Activated T-cell treated with anti-CD3 and anti-CD28 coated beads, Interleukin-2, amount 50 U/mL, for 4 hours (primary cell): ENCODE measurements around the gene MYMK. TPM values are rescaled to one million over a fixed set of nuclear protein-coding genes. Genes with fewer than 3 reads are reported as not detected.

ENCODE experiments used
- ATAC-seq, 2 donors: fragments of 200-7000 bp; cut with Tn5 transposase; one replicate each; pipeline ENCODE4 v1.10.0; 2021
- DNase-seq: peaks from one replicate; pipeline ENCODE4 v3.0.0-alpha.2; 2020
- H3K27me3 Mint-ChIP-seq: one replicate; pipeline ENCODE4 v1.8.0; 2021; ENCODE audit warnings: low read depth, mixed read lengths
- H3K36me3 Mint-ChIP-seq: one replicate; pipeline ENCODE4 v1.8.0; 2022; ENCODE audit warnings: mixed read lengths; ENCODE audit not compliant: insufficient read depth
- H3K4me1 Mint-ChIP-seq: one replicate; pipeline ENCODE4 v1.8.0; 2021; ENCODE audit warnings: low read depth, mixed read lengths
- H3K4me3 Mint-ChIP-seq: one replicate; pipeline ENCODE4 v1.8.0; 2021; ENCODE audit warnings: mild to moderate bottlenecking, moderate library complexity, mixed read lengths
- H3K9me3 Mint-ChIP-seq: one replicate; pipeline ENCODE4 v1.8.0; 2021; ENCODE audit warnings: mixed read lengths
- total RNA-seq, 3 donors: library from RNA; stranded (reverse); gene quantifications; one replicate each; pipeline ENCODE4 v1.2.1, GENCODE V29; 2021

The MYMK gene
- total RNA-seq, 3 donors from 2014 or later: not detected

DNA sequence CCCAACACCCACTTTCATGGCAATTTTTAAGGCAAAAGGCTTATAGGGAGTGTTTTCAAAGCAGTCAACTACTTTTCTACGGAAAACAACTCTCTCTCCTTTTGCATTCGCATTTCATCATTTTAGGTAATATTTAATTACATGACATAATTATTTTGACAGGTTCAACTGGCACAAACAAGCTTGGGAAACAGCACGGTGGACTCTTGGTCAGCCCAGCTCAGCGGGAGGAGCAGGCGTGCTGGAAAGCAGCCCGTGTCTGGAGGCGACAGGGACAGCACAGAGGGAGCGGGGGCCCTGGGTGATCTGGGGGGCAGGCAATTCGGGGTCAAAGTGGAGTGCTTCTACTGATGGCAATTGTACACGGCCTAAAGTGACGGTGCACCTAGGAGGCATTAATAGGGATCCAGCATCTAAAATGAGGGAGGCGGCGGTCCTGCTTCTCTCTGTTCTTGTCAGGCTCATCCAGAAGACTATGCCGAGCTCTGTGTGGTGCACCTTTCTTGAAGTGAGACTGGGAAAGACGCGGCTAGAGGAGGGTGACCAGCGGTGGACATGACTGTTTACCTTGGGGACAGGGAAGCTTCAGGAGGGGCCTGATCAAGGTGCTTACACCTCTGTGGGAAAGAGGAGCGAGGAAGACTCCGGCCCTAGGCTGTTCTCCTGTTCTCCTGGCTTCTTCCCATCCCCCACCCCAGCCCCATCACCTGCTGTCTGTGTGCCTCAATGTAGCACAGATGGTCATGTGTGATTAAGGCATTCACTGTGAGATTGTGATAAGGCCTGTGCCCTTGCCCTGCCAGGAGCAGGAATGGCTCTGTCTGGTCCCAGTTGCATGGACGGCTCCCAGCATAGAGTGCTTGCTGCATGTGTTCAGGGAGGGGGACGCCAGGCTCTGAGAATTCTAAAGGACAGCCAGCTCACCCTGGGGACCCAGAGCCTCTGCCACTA lies 3.4 kb downstream of the MYMK start:
- Mint-ChIP-seq H3K36me3 (no peaks in the 10 kb centered on the region), H3K4me3 (no peak overlapping the region), H3K4me1 (peaks cover 1% of the 10 kb centered on the region), H3K27me3 (peaks cover 2% of the 10 kb centered on the region), H3K9me3 (no peaks in the 10 kb centered on the region)
- no peak for DNase-seq
- no peak for ATAC-seq

DNA sequence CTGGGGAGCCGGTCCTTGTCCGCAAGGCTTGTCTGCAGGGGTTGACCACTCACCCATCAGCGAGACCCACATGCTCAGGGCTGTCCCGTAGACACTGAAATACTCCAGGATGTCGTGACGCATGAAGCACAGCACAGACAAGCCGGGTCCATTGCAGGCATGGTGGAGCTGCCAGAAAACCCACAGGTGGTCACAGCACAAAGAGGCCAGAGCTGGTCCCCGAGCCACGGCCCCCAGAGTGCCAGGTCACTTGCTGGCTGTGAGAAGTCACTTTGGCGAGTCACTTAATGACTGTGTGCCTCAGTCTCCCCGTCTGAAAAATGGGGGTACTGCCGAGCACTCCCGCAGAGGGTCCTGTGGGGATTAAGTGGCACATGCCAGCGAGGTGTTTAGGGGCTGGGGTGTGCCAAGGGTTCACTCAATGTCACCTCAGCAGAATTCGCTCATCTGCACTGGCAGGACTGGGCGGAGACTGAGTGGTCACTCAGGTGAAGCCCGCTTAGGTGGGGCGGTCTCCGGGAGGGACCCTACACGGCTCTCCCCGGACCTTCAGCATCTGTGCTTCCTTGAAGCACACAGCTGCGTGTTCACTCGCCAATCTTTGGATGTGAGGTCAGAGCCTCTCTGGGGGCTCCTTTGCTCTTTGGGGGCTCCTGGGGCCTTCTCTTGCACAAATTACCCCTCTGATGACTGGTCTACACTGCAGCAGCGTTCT lies 4.5 kb downstream of the MYMK start:
- no peaks in the 10 kb centered on the region for H3K9me3 Mint-ChIP-seq
- no peaks in the 10 kb centered on the region for H3K4me1 Mint-ChIP-seq

DNA sequence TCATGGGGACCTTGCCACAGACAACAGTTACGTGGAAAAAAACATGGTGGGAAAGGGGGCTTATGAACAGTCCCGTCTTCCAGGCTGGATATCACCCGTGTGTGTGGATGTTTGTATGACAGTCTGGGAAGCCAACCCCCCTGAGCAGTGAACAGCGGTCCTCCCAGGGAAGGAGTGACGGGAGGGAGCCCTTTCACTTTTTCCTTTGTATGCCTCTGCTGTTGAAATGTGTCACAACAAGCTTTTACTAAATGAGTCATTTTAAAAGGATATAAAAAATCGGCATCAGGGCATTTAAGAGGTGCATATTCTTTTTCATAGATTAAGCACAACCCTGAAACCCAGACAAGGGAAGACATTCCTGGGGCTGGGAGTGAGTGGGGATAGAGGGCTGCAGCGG lies 5.1 kb downstream of the MYMK start:
- no peak for ATAC-seq

More for the DNA sequence above, 4.5 kb downstream of the MYMK start:
- Mint-ChIP-seq H3K27me3 (peaks cover 5% of the 10 kb centered on the region), H3K36me3 (no peaks in the 10 kb centered on the region), H3K4me3 (no peak overlapping the region)
- ATAC-seq: no peak
- DNase-seq: no peak

DNA sequence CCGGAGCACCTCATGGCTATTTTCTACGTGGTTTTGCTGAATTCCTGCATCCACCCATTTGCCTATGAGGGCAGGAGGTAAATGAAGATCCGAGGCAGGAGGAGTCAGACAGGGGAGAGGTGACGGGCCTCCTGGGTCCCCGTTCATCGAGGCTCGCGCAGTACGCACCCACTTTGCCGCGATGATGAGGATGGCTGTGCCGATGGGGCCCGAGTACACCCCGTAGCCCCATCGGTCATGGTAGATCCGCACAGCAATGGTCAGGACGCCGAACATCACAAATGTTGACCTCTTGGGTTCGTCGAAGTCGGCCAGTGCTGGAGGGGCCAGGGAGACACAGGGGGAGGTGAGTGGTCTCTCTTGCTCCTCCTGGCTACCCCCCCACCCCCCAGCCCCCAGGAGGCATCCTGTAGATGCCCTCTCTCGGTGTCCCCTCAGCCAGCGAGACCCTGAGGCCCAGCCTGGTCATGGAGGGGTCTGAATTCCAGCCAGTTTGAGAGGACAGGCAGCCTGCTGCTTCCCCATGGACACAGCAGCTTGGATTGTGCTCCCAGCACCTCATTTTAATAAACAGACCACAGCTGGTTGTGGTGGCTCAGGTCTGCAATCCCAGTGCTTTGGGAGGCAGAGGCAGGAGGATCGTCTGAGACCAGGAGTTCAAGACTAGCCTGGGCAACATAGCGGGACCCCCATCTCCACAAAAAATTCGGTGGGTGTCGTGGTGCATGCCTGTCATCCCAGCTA lies 5.9 kb downstream of the MYMK start:
- no peak overlapping the region for H3K4me3 Mint-ChIP-seq
- no peaks in the 10 kb centered on the region for H3K4me1 Mint-ChIP-seq
- DNase-seq (no peak), ATAC-seq (no peak)
- peaks cover 5% of the 10 kb centered on the region for H3K27me3 Mint-ChIP-seq
- no peaks in the 10 kb centered on the region for H3K36me3 Mint-ChIP-seq
- H3K9me3 Mint-ChIP-seq: no peaks in the 10 kb centered on the region

More for the DNA sequence above, 5.1 kb downstream of the MYMK start:
- Mint-ChIP-seq H3K9me3 (no peaks in the 10 kb centered on the region), H3K27me3 (peaks cover 5% of the 10 kb centered on the region), H3K36me3 (no peaks in the 10 kb centered on the region), H3K4me1 (no peaks in the 10 kb centered on the region), H3K4me3 (no peak overlapping the region)
- no peak for DNase-seq

DNA sequence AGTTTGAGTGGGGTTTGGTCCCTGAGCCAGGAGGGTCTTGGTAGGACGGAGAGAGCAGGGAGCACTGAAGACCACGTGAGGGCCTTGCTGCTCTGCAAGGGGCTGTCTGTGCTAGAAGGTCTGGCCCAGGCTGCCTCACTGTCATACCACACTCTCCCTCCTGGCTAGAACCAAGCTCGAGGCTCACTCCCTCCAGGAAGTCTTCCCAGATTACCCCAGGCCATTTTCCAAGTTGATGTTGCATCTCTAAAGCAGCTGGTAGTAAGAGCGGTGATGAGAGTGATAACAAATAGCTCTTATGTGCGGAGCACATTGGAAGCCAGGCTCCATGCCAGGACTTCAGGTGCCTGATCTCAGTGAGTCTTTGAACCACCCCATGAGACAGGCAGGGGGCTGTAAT lies 6.6 kb downstream of the MYMK start:
- no peaks in the 10 kb centered on the region for H3K9me3 Mint-ChIP-seq

DNA sequence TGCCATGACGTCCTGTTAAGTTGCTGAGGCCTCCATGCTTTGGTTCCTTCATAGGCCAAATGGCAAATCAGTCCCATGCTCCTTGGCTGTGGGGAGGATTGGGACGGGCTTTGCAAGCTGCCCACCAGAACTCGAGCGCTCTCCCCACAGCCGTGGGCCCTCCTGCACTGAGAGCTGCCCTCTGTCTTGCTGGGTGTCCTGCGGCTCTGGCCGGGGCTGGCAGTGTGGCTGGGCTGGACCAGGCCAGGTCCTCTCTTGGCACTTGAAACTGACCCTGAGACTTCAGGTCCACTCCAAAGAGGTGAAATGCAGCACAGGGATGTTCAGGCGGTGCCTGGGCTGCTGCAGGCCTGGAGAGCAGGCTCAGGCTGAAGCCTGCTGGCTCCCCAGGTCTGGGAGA lies 7.0 kb downstream of the MYMK start:
- no peak for ATAC-seq
- H3K4me3 Mint-ChIP-seq: no peak overlapping the region
- H3K36me3 Mint-ChIP-seq: no peaks in the 10 kb centered on the region
- DNase-seq: no peak
- H3K9me3 Mint-ChIP-seq: no peaks in the 10 kb centered on the region
- H3K4me1 Mint-ChIP-seq: no peaks in the 10 kb centered on the region
- H3K27me3 Mint-ChIP-seq: peaks cover 5% of the 10 kb centered on the region

More for the DNA sequence above, 6.6 kb downstream of the MYMK start:
- DNase-seq (no peak), ATAC-seq (no peak)
- Mint-ChIP-seq H3K27me3 (peaks cover 5% of the 10 kb centered on the region), H3K36me3 (no peaks in the 10 kb centered on the region), H3K4me3 (no peak overlapping the region), H3K4me1 (no peaks in the 10 kb centered on the region)

DNA sequence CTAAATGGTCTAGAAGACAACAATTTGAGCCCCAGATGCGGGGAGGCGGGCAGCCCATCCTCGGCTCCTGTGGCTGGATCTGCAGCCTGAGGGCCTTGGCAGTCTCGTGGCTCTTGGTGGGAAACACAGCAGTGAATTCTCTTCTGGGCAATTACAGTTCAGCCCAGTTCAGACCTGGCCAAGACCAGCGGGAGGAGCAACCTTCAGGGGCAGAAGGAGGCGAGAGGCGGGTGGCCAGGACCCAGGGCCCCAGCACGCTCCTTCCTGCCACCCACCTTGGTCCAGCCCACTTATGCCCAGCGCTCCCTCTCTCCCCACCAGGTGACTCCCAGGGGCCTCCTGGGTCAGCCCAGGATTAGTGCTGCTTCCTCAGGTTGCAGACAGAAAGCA lies 7.8 kb downstream of the MYMK start:
- H3K4me1 Mint-ChIP-seq: no peaks in the 10 kb centered on the region
- no peak for DNase-seq
- ATAC-seq: no peak
- peaks cover 5% of the 10 kb centered on the region for H3K27me3 Mint-ChIP-seq
- H3K9me3 Mint-ChIP-seq: no peaks in the 10 kb centered on the region
- no peaks in the 10 kb centered on the region for H3K36me3 Mint-ChIP-seq
- no peak overlapping the region for H3K4me3 Mint-ChIP-seq

DNA sequence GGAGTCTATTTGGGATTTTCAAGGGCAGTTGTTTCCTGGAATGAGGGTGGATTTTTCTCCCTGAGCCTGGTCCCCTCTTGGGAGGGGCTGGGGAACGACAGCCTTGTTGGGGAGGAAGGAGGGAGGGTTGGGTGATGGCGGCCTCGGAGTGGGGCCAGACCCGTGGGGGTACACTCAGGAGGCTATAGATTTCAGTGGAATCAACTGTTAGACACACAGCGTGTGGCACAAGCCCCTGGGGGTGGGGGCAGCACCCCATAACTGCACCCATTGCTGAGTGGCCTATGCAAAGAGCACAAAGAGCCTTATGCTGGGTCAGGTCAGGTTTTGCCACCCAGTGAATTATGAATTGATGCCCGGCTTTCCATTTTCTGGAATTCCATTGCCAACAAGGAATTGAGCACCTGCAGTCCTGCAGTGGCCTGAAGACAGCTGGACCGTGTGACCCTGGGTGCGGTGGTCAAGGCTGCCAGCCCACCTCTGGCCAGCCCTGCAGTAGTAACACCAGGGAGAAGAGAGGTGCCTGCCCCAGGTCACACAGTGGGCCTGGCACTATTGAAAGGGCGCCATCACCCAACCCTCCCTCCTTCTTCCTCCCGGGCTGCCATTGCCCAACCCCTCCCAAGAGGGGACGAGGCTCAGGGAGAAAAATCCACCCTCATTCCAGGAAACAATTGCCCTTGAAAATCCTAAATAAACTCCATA lies 8.4 kb downstream of the MYMK start:
- Mint-ChIP-seq H3K36me3 (no peaks in the 10 kb centered on the region), H3K4me1 (no peaks in the 10 kb centered on the region), H3K27me3 (peaks cover 5% of the 10 kb centered on the region), H3K4me3 (no peak overlapping the region), H3K9me3 (no peaks in the 10 kb centered on the region)
- DNase-seq (no peak), ATAC-seq (no peak)

DNA sequence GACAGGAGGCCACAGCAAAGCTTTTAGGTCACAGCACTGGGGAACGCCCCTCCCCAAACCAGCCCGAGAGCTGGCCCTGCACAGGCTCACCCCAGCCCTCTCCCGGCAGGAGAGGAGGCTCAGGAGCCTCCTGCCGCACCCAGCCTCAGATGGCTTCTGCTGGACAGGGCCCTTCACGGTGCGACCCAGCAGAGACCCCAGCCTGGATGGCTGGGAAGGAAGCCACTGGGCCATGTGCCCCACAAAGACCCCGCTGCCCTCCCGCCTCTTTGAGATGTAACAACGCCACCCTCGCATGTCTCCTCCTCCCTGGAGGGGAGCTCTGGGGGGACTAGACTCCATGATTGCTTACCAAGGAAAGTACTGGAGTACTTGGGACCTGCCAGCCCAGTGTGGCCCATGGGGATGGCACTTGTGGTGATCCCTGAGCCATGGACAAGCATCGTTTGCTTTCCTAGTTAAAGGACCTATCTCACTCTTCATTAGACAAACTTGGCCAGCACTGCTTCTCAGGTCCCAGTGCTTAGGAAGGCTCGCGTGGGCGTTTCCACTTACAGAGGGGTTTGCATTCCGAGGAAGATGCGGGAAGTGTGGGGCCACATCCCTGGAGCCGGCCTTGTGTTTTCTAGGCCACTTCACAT lies 9.0 kb downstream of the MYMK start:
- H3K36me3 Mint-ChIP-seq: no peaks in the 10 kb centered on the region
- H3K9me3 Mint-ChIP-seq: no peaks in the 10 kb centered on the region
- peaks cover 5% of the 10 kb centered on the region for H3K27me3 Mint-ChIP-seq
- H3K4me3 Mint-ChIP-seq: no peak overlapping the region
- no peaks in the 10 kb centered on the region for H3K4me1 Mint-ChIP-seq
- no peak for ATAC-seq
- no peak for DNase-seq

DNA sequence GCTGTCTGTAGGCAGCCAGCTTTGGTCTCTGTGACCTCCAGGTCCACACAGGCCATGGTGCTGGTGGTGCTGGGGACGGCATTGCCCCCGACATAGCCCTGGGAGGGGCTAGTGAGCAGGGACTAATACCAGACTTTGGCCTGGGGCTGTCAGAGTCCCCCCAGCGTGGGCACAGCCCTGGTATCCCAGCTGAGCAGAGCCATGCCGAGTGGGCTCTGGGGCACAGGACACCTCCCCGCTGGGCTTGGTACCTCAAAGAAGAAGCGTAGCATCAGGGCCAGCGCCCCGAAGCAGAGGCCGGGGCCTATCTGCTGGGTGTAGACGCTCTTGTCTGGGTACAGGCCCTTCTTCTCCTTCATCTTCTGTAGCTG lies 9.5 kb downstream of the MYMK start:
- Mint-ChIP-seq H3K36me3 (no peaks in the 10 kb centered on the region), H3K9me3 (no peaks in the 10 kb centered on the region), H3K27me3 (peaks cover 5% of the 10 kb centered on the region), H3K4me1 (no peaks in the 10 kb centered on the region), H3K4me3 (no peak overlapping the region)
- no peak for DNase-seq
- ATAC-seq: no peak

DNA sequence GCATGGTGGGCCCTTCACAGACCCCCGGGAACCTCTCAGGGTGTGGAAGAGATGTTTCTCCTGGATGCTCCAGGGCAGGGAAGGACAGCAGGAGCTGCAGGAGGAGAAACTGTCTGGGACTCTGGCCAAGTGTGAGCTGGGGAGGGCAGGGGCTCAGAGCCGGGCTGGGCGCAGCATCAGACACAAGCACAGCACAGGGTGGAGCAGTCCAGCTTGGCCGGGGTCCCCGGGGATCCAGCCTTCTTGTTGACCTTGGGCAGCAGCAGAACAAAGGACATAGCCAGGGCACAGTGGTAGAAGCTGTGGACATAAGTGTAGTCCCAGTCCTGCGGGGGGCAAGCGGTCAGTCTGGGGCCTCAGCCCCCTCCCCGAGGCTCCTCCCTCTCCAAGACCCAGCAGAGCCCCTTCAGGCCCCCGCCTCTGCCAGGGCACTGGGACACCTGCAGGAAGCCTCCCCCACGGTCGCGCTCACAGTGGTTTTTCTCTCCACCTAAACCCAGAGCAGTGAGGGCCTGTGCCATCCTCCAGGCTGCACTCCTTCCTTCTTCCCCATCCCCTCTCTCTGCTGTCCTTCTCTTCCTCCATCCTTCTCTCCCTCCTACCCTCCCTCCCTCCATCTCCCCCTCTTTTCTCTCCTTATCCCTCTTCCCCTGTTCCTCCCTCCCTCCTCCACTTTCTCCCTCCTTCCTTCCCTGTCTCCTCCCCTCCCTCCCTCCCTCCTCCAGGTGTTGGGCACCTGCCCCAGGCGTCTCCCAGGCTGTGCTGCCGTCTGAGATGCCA lies 10.1 kb downstream of the MYMK start:
- peaks cover 3% of the 10 kb centered on the region for H3K4me1 Mint-ChIP-seq
- ATAC-seq: no peak
- H3K4me3 Mint-ChIP-seq: no peak overlapping the region
- no peak for DNase-seq
- peaks cover 5% of the 10 kb centered on the region for H3K27me3 Mint-ChIP-seq
- no peaks in the 10 kb centered on the region for H3K36me3 Mint-ChIP-seq
- H3K9me3 Mint-ChIP-seq: no peaks in the 10 kb centered on the region

DNA sequence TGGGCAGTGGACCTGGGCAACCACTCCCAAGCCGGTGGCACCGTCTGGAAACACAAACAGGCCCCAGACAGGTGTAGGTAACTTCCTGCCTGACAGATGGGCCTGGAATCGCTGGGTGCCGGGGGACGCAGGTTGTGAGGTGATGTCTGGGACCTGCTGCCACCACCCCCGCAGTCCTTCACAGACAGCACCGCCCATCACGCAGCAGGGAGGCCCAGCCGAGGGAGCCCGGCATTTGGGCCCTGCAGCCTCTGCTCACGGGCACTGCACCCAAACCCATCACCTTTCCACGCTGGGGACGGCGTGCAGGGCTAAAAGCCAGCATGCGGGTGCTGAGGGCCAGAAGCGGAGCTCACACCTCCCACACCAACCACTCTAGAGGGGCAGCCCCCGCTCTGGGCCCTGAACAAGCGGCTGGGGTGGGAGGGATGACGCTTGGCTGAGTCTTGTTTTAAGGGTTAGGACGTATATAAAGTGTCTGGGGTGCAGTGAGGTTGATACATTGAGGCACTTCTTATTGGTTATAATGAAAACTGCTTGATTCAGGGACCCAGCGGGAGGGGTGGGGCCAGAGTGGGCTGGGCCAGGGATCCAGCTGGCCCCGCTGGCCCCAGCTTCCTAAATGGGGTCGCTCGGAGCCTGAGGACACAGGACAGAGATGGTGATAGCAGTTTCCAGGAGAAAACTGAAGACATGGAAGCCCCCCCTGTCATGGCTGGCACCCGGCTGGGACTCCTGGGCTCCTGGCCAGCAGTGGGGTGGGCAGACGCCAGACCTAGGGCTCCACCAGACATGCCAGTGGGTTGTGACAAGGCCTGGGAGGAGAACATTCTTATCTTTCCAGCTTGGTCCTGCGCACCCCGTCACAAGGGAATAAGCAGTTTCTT lies 11.3 kb downstream of the MYMK start:
- peaks cover 14% of the 10 kb centered on the region for H3K4me1 Mint-ChIP-seq
- H3K27me3 Mint-ChIP-seq: peaks cover 3% of the 10 kb centered on the region
- no peak overlapping the region for H3K4me3 Mint-ChIP-seq

More for the DNA sequence above, 11.3 kb downstream of the MYMK start:
- no peaks in the 10 kb centered on the region for H3K9me3 Mint-ChIP-seq
- no peak for DNase-seq
- ATAC-seq: no peak
- H3K36me3 Mint-ChIP-seq: no peaks in the 10 kb centered on the region
